Measurements from ENCODE around the gene NSG1.
A peak's percentile ranks its signal among the peaks of the same experiment; 100 is the strongest.
"Not testable (repeated sequence)": the region's sequence is repeated elsewhere in the genome, so short reads cannot be mapped to it uniquely, and the experiment has no call there.

The NSG1 gene

GRCh38 chr4:4456816-4457578, 70.1 kb downstream of the NSG1 start:
- no peak overlapping the region for H3K9ac ChIP-seq (ENCODE audit: low read length)
- no peaks in the 10 kb centered on the region for H3K9me3 ChIP-seq (ENCODE audit: control insufficient read depth, low read depth, low read length)
- H3K4me3 ChIP-seq (ENCODE audit: low read length) = no peak overlapping the region
- H3K27ac ChIP-seq (ENCODE audit: low read length) = no peak overlapping the region
- peaks cover 14% of the 10 kb centered on the region for H3K36me3 ChIP-seq (ENCODE audit: control insufficient read depth, low read depth, low read length)
- H3K27me3 ChIP-seq (ENCODE audit: control insufficient read depth, insufficient read depth, low read length) = no peaks in the 10 kb centered on the region
- peaks cover 18% of the 10 kb centered on the region for H3K4me1 ChIP-seq (ENCODE audit: control insufficient read depth, low read depth, low read length)

- H3K27ac ChIP-seq (ENCODE audit: low read length) = no peak overlapping the region
- no peaks in the 10 kb centered on the region for H3K9me3 ChIP-seq (ENCODE audit: control insufficient read depth, low read depth, low read length)
- H3K9ac ChIP-seq (ENCODE audit: low read length) = peak overlapping the region; percentile 20
Measured at GRCh38 chr4:4457803-4458553, 71.1 kb downstream of the NSG1 start.

GRCh38 chr4:4459181-4459580, 72.3 kb downstream of the NSG1 start:
- no peak overlapping the region for H3K4me3 ChIP-seq (ENCODE audit: low read length)
- peaks cover 36% of the 10 kb centered on the region for H3K4me1 ChIP-seq (ENCODE audit: control insufficient read depth, low read depth, low read length)
- peaks cover 14% of the 10 kb centered on the region for H3K36me3 ChIP-seq (ENCODE audit: control insufficient read depth, low read depth, low read length)

More at GRCh38 chr4:4457803-4458553, 71.1 kb downstream of the NSG1 start:
- peaks cover 14% of the 10 kb centered on the region for H3K36me3 ChIP-seq (ENCODE audit: control insufficient read depth, low read depth, low read length)
- peaks cover 28% of the 10 kb centered on the region for H3K4me1 ChIP-seq (ENCODE audit: control insufficient read depth, low read depth, low read length)
- H3K4me3 ChIP-seq (ENCODE audit: low read length) = no peak overlapping the region
- no peaks in the 10 kb centered on the region for H3K27me3 ChIP-seq (ENCODE audit: control insufficient read depth, insufficient read depth, low read length)

GRCh38 chr4:4460759-4461158, 73.9 kb downstream of the NSG1 start:
- no peak overlapping the region for H3K27ac ChIP-seq (ENCODE audit: low read length)
- H3K4me1 ChIP-seq (ENCODE audit: control insufficient read depth, low read depth, low read length) = peaks cover 39% of the 10 kb centered on the region
- no peak overlapping the region for H3K4me3 ChIP-seq (ENCODE audit: low read length)
- H3K27me3 ChIP-seq (ENCODE audit: control insufficient read depth, insufficient read depth, low read length) = no peaks in the 10 kb centered on the region
- H3K36me3 ChIP-seq (ENCODE audit: control insufficient read depth, low read depth, low read length) = peaks cover 8% of the 10 kb centered on the region
- no peaks in the 10 kb centered on the region for H3K9me3 ChIP-seq (ENCODE audit: control insufficient read depth, low read depth, low read length)
- no peak overlapping the region for H3K9ac ChIP-seq (ENCODE audit: low read length)

More at GRCh38 chr4:4459181-4459580, 72.3 kb downstream of the NSG1 start:
- Histone ChIP-seq H3K9me3 (ENCODE audit: control insufficient read depth, low read depth, low read length) (no peaks in the 10 kb centered on the region), H3K27ac (ENCODE audit: low read length) (no peak overlapping the region), H3K27me3 (ENCODE audit: control insufficient read depth, insufficient read depth, low read length) (no peaks in the 10 kb centered on the region), H3K9ac (ENCODE audit: low read length) (no peak overlapping the region)

GRCh38 chr4:4461178-4461577, 74.3 kb downstream of the NSG1 start:
- H3K36me3 ChIP-seq (ENCODE audit: control insufficient read depth, low read depth, low read length) = peaks cover 7% of the 10 kb centered on the region
- no peak overlapping the region for H3K4me3 ChIP-seq (ENCODE audit: low read length)
- no peaks in the 10 kb centered on the region for H3K9me3 ChIP-seq (ENCODE audit: control insufficient read depth, low read depth, low read length)
- no peak overlapping the region for H3K9ac ChIP-seq (ENCODE audit: low read length)
- H3K4me1 ChIP-seq (ENCODE audit: control insufficient read depth, low read depth, low read length) = peaks cover 39% of the 10 kb centered on the region
- H3K27ac ChIP-seq (ENCODE audit: low read length) = no peak overlapping the region
- no peaks in the 10 kb centered on the region for H3K27me3 ChIP-seq (ENCODE audit: control insufficient read depth, insufficient read depth, low read length)

- peaks cover 39% of the 10 kb centered on the region for H3K4me1 ChIP-seq (ENCODE audit: control insufficient read depth, low read depth, low read length)
- H3K4me3 ChIP-seq (ENCODE audit: low read length) = no peak overlapping the region
- H3K27ac ChIP-seq (ENCODE audit: low read length) = no peak overlapping the region
- H3K27me3 ChIP-seq (ENCODE audit: control insufficient read depth, insufficient read depth, low read length) = no peaks in the 10 kb centered on the region
- no peak overlapping the region for H3K9ac ChIP-seq (ENCODE audit: low read length)
- no peaks in the 10 kb centered on the region for H3K9me3 ChIP-seq (ENCODE audit: control insufficient read depth, low read depth, low read length)
- peaks cover under 1% of the 10 kb centered on the region for H3K36me3 ChIP-seq (ENCODE audit: control insufficient read depth, low read depth, low read length)
Measured at GRCh38 chr4:4461850-4462249, 74.9 kb downstream of the NSG1 start.

GRCh38 chr4:4462970-4463369, 76.1 kb downstream of the NSG1 start:
- Histone ChIP-seq H3K4me1 (ENCODE audit: control insufficient read depth, low read depth, low read length) (peaks cover 31% of the 10 kb centered on the region), H3K27ac (ENCODE audit: low read length) (no peak overlapping the region), H3K36me3 (ENCODE audit: control insufficient read depth, low read depth, low read length) (no peaks in the 10 kb centered on the region), H3K9ac (ENCODE audit: low read length) (no peak overlapping the region), H3K9me3 (ENCODE audit: control insufficient read depth, low read depth, low read length) (no peaks in the 10 kb centered on the region), H3K27me3 (ENCODE audit: control insufficient read depth, insufficient read depth, low read length) (no peaks in the 10 kb centered on the region), H3K4me3 (ENCODE audit: low read length) (no peak overlapping the region)

GRCh38 chr4:4465238-4465637, 78.3 kb downstream of the NSG1 start:
- H3K27ac ChIP-seq (ENCODE audit: low read length); H3K27me3 ChIP-seq (ENCODE audit: control insufficient read depth, insufficient read depth, low read length); H3K36me3 ChIP-seq (ENCODE audit: control insufficient read depth, low read depth, low read length); H3K9me3 ChIP-seq (ENCODE audit: control insufficient read depth, low read depth, low read length); H3K4me3 ChIP-seq (ENCODE audit: low read length); H3K9ac ChIP-seq (ENCODE audit: low read length): not testable (repeated sequence)
- peaks cover 23% of the 10 kb centered on the region for H3K4me1 ChIP-seq (ENCODE audit: control insufficient read depth, low read depth, low read length)

Data from iPS-18a (cell line).